Keratinocyte (primary cell): Measurements from ENCODE around the gene CUX1. TPM values are rescaled to one million over a fixed set of nuclear protein-coding genes. Genes with fewer than 3 reads are reported as not detected.

Experiments
- DNase-seq: peaks from one replicate; pipeline ENCODE4 v3.0.0-alpha.2; 2011; ENCODE audit warnings: low read depth, missing footprints, low spot score
- FAIRE-seq: peaks from 2 replicates; lab custom pipeline; 2011; peaks lifted over from hg19 to GRCh38; lab: Jason Lieb, UNC
- H2AFZ ChIP-seq: 2 replicates; pipeline ENCODE4 v1.6.0; 2012; ENCODE audit warnings: low read length, control low read depth, inconsistent platforms; ENCODE audit not compliant: control insufficient read depth
- H3K27ac ChIP-seq: 2 replicates; pipeline ENCODE4 v1.5.1; 2011; ENCODE audit warnings: low read length; ENCODE audit not compliant: control insufficient read depth, insufficient read depth
- H3K27me3 ChIP-seq: 3 replicates; pipeline ENCODE4 v1.6.0; 2011; ENCODE audit warnings: low read length; ENCODE audit not compliant: control insufficient read depth, insufficient read depth; ENCODE audit errors: extremely low read depth
- H3K36me3 ChIP-seq, 2 experiments: 2 replicates in 1 of 2; 3 replicates in 1 of 2; pipeline ENCODE4 v1.5.1; 2011; ENCODE audit warnings: low read length in 2 of 2, mild to moderate bottlenecking in 1 of 2; ENCODE audit not compliant: control insufficient read depth in 2 of 2, insufficient read depth in 2 of 2; ENCODE audit errors: extremely low read depth in 1 of 2
- H3K4me1 ChIP-seq: 3 replicates; pipeline ENCODE4 v1.5.1; 2011; ENCODE audit warnings: low read length; ENCODE audit not compliant: control insufficient read depth, insufficient read depth; ENCODE audit errors: extremely low read depth
- H3K4me2 ChIP-seq: 3 replicates; pipeline ENCODE4 v1.6.0; 2011; ENCODE audit warnings: low read depth, low read length; ENCODE audit not compliant: control insufficient read depth, insufficient read depth; ENCODE audit errors: extremely low read depth
- H3K4me3 ChIP-seq, 3 experiments: fragments of 200-600 bp in 1 of 3; sonication (generic) in 1 of 3; 2 replicates in 2 of 3; 3 replicates in 1 of 3; pipeline ENCODE4 v1.5.1; 2011 to 2016; ENCODE audit warnings: low read length in 3 of 3, mild to moderate bottlenecking in 3 of 3, control low read depth in 2 of 3, inconsistent platforms in 1 of 3, low read depth in 1 of 3, mixed read lengths in 1 of 3, mixed run types in 1 of 3, moderate library complexity in 1 of 3; ENCODE audit not compliant: control insufficient read depth in 2 of 3, insufficient read depth in 2 of 3; ENCODE audit errors: extremely low read depth in 1 of 3
- H3K79me2 ChIP-seq: 2 replicates; pipeline ENCODE4 v1.6.0; 2012; ENCODE audit warnings: low read length; ENCODE audit not compliant: control insufficient read depth, insufficient read depth
- H3K9ac ChIP-seq: 3 replicates; pipeline ENCODE4 v1.6.0; 2011; ENCODE audit warnings: low read length; ENCODE audit not compliant: control insufficient read depth, insufficient read depth; ENCODE audit errors: extremely low read depth
- H3K9me1 ChIP-seq: 3 replicates; pipeline ENCODE4 v1.6.0; 2011; ENCODE audit warnings: low read length; ENCODE audit not compliant: control insufficient read depth, insufficient read depth; ENCODE audit errors: extremely low read depth
- H3K9me3 ChIP-seq: 2 replicates; pipeline ENCODE4 v1.5.1; 2012; ENCODE audit warnings: low read depth, low read length; ENCODE audit not compliant: control insufficient read depth
- H4K20me1 ChIP-seq: 3 replicates; pipeline ENCODE4 v1.6.0; 2011; ENCODE audit warnings: low read length; ENCODE audit not compliant: control insufficient read depth, insufficient read depth; ENCODE audit errors: extremely low read depth
- CTCF ChIP-seq, 3 experiments: IDR thresholded peaks in 1 of 3; conservative IDR thresholded peaks in 1 of 3; optimal IDR thresholded peaks in 1 of 3; 2 replicates in 2 of 3; 3 replicates in 1 of 3; pipeline versions ENCODE3 to v1.5.1; 2011; ENCODE audit warnings: low read length in 3 of 3, mild to moderate bottlenecking in 3 of 3, moderate library complexity in 2 of 3, control low read depth in 1 of 3, inconsistent platforms in 1 of 3; ENCODE audit not compliant: insufficient read depth in 2 of 3; ENCODE audit errors: extremely low read depth in 1 of 3
- EZH2 ChIP-seq: IDR thresholded peaks from one replicate; pipeline ENCODE4 v1.6.1; 2012; ENCODE audit warnings: inconsistent platforms, mild to moderate bottlenecking, low read length, moderate library complexity
- dilution Hi-C: fragments of 300-500 bp; cut with MboI; formaldehyde crosslinking; loops from one replicate; pipeline ENCODE4 v1.7.0; 2020; ENCODE audit warnings: low sequenced_read_pairs; ENCODE audit not compliant: extremely low pct_ligation_motif_present
- polyA plus RNA-seq, 5 experiments: library from polyadenylated mRNA; depleted of rRNA in 3 of 5; stranded (reverse) in 3 of 5; stranded (forward) in 1 of 5; unstranded in 1 of 5; fragments of >200 nt; gene quantifications; 1 replicate in 1 of 5; 2 replicates in 3 of 5; 3 replicates in 1 of 5; pipeline versions ENCODE4 v1.2.1 to v1.2.3, GENCODE V29; 2011 to 2012; ENCODE audit warnings: missing spikeins in 2 of 5, low read depth in 1 of 5, low replicate concordance in 1 of 5

Gene CUX1
- polyA plus RNA-seq, 1 donor (not counting 4 experiments of a cell fraction or from before 2014, with no cell fraction given) = 18.3 TPM

GRCh38 chr7:101912716-101913110 is 95.3 kb downstream of the CUX1 start:
- H3K79me2 ChIP-seq = peaks cover 5% of the 10 kb centered on the region
- dilution Hi-C loops = no loop called here
- no peaks in the 10 kb centered on the region for H3K4me1 ChIP-seq
- H3K9me3 ChIP-seq = no peaks in the 10 kb centered on the region
- H2AFZ ChIP-seq = no peak overlapping the region
- no peak for DNase-seq
- no peak overlapping the region for H3K27ac ChIP-seq
- H3K27me3 ChIP-seq = no peaks in the 10 kb centered on the region
- H3K4me2 ChIP-seq = no peak overlapping the region
- H3K9me1 ChIP-seq = no peaks in the 10 kb centered on the region
- peaks cover 0 to 3% of the 10 kb centered on the region in 2 experiments for H3K36me3 ChIP-seq
- H3K4me3 ChIP-seq = no peak overlapping the region
- TF ChIP-seq CTCF (optimal IDR thresholded peaks at IDR 0.05 in 1 of 3, IDR thresholded peaks at IDR 0.05 in 1 of 3, conservative IDR thresholded peaks at IDR 0.05 in 1 of 3; ENCODE audit: extremely low read depth in 1 of 3, insufficient read depth in 2 of 3, low read length in 3 of 3) (no peak), EZH2 (no peak)
- no peak overlapping the region for H3K9ac ChIP-seq
- H4K20me1 ChIP-seq = peaks cover 2% of the 10 kb centered on the region
- no peak for FAIRE-seq

- H4K20me1 ChIP-seq = no peaks in the 10 kb centered on the region
- no peak for TF ChIP-seq CTCF (optimal IDR thresholded peaks at IDR 0.05 in 1 of 3, IDR thresholded peaks at IDR 0.05 in 1 of 3, conservative IDR thresholded peaks at IDR 0.05 in 1 of 3; ENCODE audit: extremely low read depth in 1 of 3, insufficient read depth in 2 of 3, low read length in 3 of 3)
- no peak for TF ChIP-seq EZH2
- peaks cover 0 to 3% of the 10 kb centered on the region in 2 experiments for H3K36me3 ChIP-seq
- H3K9ac ChIP-seq = no peak overlapping the region
- H2AFZ ChIP-seq = no peak overlapping the region
- H3K9me1 ChIP-seq = no peaks in the 10 kb centered on the region
- dilution Hi-C loops = no loop called here
- no peak overlapping the region for H3K4me2 ChIP-seq
- H3K4me1 ChIP-seq = no peaks in the 10 kb centered on the region
- no peaks in the 10 kb centered on the region for H3K9me3 ChIP-seq
- H3K79me2 ChIP-seq = peaks cover 5% of the 10 kb centered on the region
- DNase-seq (no peak), FAIRE-seq (no peak)
- H3K4me3 ChIP-seq = no peak overlapping the region
- no peaks in the 10 kb centered on the region for H3K27me3 ChIP-seq
- no peak overlapping the region for H3K27ac ChIP-seq
Observed at GRCh38 chr7:101913247-101913721, 95.9 kb downstream of the CUX1 start.
